GM03348 (cell line): ENCODE data around the gene FBXL22.

Source experiments
- DNase-seq: peaks from one replicate; pipeline ENCODE4 v3.0.0; 2012; ENCODE audit warnings: low spot score

Gene FBXL22

GRCh38 chr15:63597038-63597790, at the start of gene FBXL22:
Gene FBXL22, plus strand, starts transcription at chr15:63597387. Its CDS starts 6 bp downstream, at chr15:63597393.
- DNase-seq: peak; percentile 41

GRCh38 chr15:63551400-63551799, 45.8 kb upstream of the FBXL22 start:
- peak; percentile 28 for DNase-seq

- peak; percentile 86 for DNase-seq
These were observed 43.8 kb upstream of the FBXL22 start for GRCh38 chr15:63553388-63553791.

GRCh38 chr15:63554337-63554927, 42.8 kb upstream of the FBXL22 start:
- no peak for DNase-seq

- DNase-seq: no peak
These were observed 41.7 kb upstream of the FBXL22 start for GRCh38 chr15:63555507-63555906.

GRCh38 chr15:63556246-63556645, 40.9 kb upstream of the FBXL22 start:
- DNase-seq: no peak

- no peak for DNase-seq
These were observed 40.5 kb upstream of the FBXL22 start for GRCh38 chr15:63556736-63557135.

GRCh38 chr15:63559753-63560152, 37.4 kb upstream of the FBXL22 start:
- no peak for DNase-seq

- no peak for DNase-seq
These were observed 36.3 kb upstream of the FBXL22 start for GRCh38 chr15:63560741-63561448.

- no peak for DNase-seq
These were observed 33.1 kb upstream of the FBXL22 start for GRCh38 chr15:63564093-63564492.

GRCh38 chr15:63565536-63566186, 31.5 kb upstream of the FBXL22 start:
- no peak for DNase-seq

- no peak for DNase-seq
These were observed 24.3 kb upstream of the FBXL22 start for GRCh38 chr15:63572749-63573464.

GRCh38 chr15:63573533-63573932, 23.7 kb upstream of the FBXL22 start:
- DNase-seq: no peak

- DNase-seq: no peak
These were observed 21.9 kb upstream of the FBXL22 start for GRCh38 chr15:63575312-63575711.

GRCh38 chr15:63576441-63576840, 20.7 kb upstream of the FBXL22 start:
- DNase-seq: no peak

GRCh38 chr15:63582179-63582578, 15.0 kb upstream of the FBXL22 start:
- no peak for DNase-seq

- peak; percentile 75 for DNase-seq
These were observed 14.3 kb upstream of the FBXL22 start for GRCh38 chr15:63582718-63583426.

GRCh38 chr15:63586790-63587189, 10.4 kb upstream of the FBXL22 start:
- no peak for DNase-seq

GRCh38 chr15:63587527-63587926, 9.7 kb upstream of the FBXL22 start:
- DNase-seq: no peak

- no peak for DNase-seq
These were observed 8.4 kb upstream of the FBXL22 start for GRCh38 chr15:63588826-63589225.
